GM19463 (cell line): ENCODE results near the gene TMEM247.
"Not testable (repeated sequence)": the region's sequence is repeated elsewhere in the genome, so short reads cannot be mapped to it uniquely, and the experiment has no call there.

Source experiments
- ATAC-seq: cut with Tn5 transposase; IDR thresholded peaks from one replicate; pipeline ENCODE4 v1.9.1; 2021; ENCODE audit warnings: mild to moderate bottlenecking, moderate library complexity; ENCODE audit not compliant: unreplicated experiment

Gene TMEM247

GRCh38 chr2:46508759-46509158 is 29.4 kb downstream of the TMEM247 start:
- no peak for ATAC-seq

GRCh38 chr2:46509804-46510203 is 30.4 kb downstream of the TMEM247 start:
- no peak for ATAC-seq

GRCh38 chr2:46510598-46511177 is 31.3 kb downstream of the TMEM247 start:
- no peak for ATAC-seq

GRCh38 chr2:46512185-46512584 is 32.8 kb downstream of the TMEM247 start:
- no peak for ATAC-seq

- ATAC-seq, result no peak
Measured at GRCh38 chr2:46514738-46515137, 35.4 kb downstream of the TMEM247 start.

- no peak for ATAC-seq
Measured at GRCh38 chr2:46517485-46517884, 38.1 kb downstream of the TMEM247 start.

- no peak for ATAC-seq
Measured at GRCh38 chr2:46518861-46519260, 39.5 kb downstream of the TMEM247 start.

GRCh38 chr2:46519265-46519664 is 39.9 kb downstream of the TMEM247 start:
- ATAC-seq, result no peak

- no peak for ATAC-seq
Measured at GRCh38 chr2:46520130-46520711, 40.9 kb downstream of the TMEM247 start.

GRCh38 chr2:46521215-46521683 is 41.9 kb downstream of the TMEM247 start:
- ATAC-seq, result no peak

- not testable (repeated sequence) for ATAC-seq
Measured at GRCh38 chr2:46522385-46522784, 43.0 kb downstream of the TMEM247 start.

- no peak for ATAC-seq
Measured at GRCh38 chr2:46525522-46526155, 46.3 kb downstream of the TMEM247 start.

GRCh38 chr2:46528880-46529279 is 49.5 kb downstream of the TMEM247 start:
- no peak for ATAC-seq

- ATAC-seq, result no peak
Measured at GRCh38 chr2:46530639-46531038, 51.3 kb downstream of the TMEM247 start.

- no peak for ATAC-seq
Measured at GRCh38 chr2:46531863-46532262, 52.5 kb downstream of the TMEM247 start.
